ENCODE results near the gene AKT1.

Gene AKT1

GRCh38 chr14:104773505-104774452 is 21.8 kb downstream of the AKT1 start:
- no peak overlapping the region for H3K4me3 ChIP-seq (ENCODE audit: low read length)
- H3K27me3 ChIP-seq (ENCODE audit: insufficient read depth, low read length), result no peaks in the 10 kb centered on the region
- peaks cover 3% of the 10 kb centered on the region; the same call in 1 of the 2 replicates for H3K4me1 ChIP-seq (ENCODE audit: insufficient read depth, low read length)
- WGBS, result 93% methylated on average over 46 of the region's 46 CpGs
- H3K9me3 ChIP-seq (ENCODE audit: insufficient read depth, low read depth, low read length), result 0 out of 2 replicates have a peak, but pooled peaks cover 3% of the 10 kb centered on the region
- H3K9ac ChIP-seq (ENCODE audit: low read depth, low read length), result no peak overlapping the region
- H3K27ac ChIP-seq (ENCODE audit: low read depth, low read length), result no peak overlapping the region
- H3K36me3 ChIP-seq (ENCODE audit: insufficient read depth, low read length), result peaks cover 47% of the 10 kb centered on the region

GRCh38 chr14:104772707-104773504 is 22.6 kb downstream of the AKT1 start:
- Histone ChIP-seq H3K4me3 (ENCODE audit: low read length) (no peak overlapping the region), H3K27me3 (ENCODE audit: insufficient read depth, low read length) (no peaks in the 10 kb centered on the region), H3K9ac (ENCODE audit: low read depth, low read length) (no peak overlapping the region), H3K9me3 (ENCODE audit: insufficient read depth, low read depth, low read length) (0 out of 2 replicates have a peak, but pooled peaks cover 3% of the 10 kb centered on the region), H3K27ac (ENCODE audit: low read depth, low read length) (no peak overlapping the region), H3K36me3 (ENCODE audit: insufficient read depth, low read length) (peaks cover 47% of the 10 kb centered on the region), H3K4me1 (ENCODE audit: insufficient read depth, low read length) (peaks cover 5% of the 10 kb centered on the region; the same call in 1 of the 2 replicates)
- 97% methylated on average over 38 of the region's 38 CpGs for WGBS

GRCh38 chr14:104771918-104772706 is 23.4 kb downstream of the AKT1 start:
- H3K36me3 ChIP-seq (ENCODE audit: insufficient read depth, low read length), result peaks cover 47% of the 10 kb centered on the region
- H3K27me3 ChIP-seq (ENCODE audit: insufficient read depth, low read length), result no peaks in the 10 kb centered on the region
- WGBS, result 95% methylated on average over 34 of the region's 34 CpGs
- H3K4me3 ChIP-seq (ENCODE audit: low read length), result no peak overlapping the region
- H3K9ac ChIP-seq (ENCODE audit: low read depth, low read length), result no peak overlapping the region
- H3K4me1 ChIP-seq (ENCODE audit: insufficient read depth, low read length), result peaks cover 5% of the 10 kb centered on the region; the same call in 1 of the 2 replicates
- H3K9me3 ChIP-seq (ENCODE audit: insufficient read depth, low read depth, low read length), result 0 out of 2 replicates have a peak, but pooled peaks cover 3% of the 10 kb centered on the region
- no peak overlapping the region for H3K27ac ChIP-seq (ENCODE audit: low read depth, low read length)

GRCh38 chr14:104771374-104771773 is 24.2 kb downstream of the AKT1 start:
- Histone ChIP-seq H3K27me3 (ENCODE audit: insufficient read depth, low read length) (no peaks in the 10 kb centered on the region), H3K4me1 (ENCODE audit: insufficient read depth, low read length) (peaks cover 5% of the 10 kb centered on the region; the same call in 1 of the 2 replicates), H3K36me3 (ENCODE audit: insufficient read depth, low read length) (peaks cover 40% of the 10 kb centered on the region), H3K4me3 (ENCODE audit: low read length) (no peak overlapping the region), H3K9ac (ENCODE audit: low read depth, low read length) (no peak overlapping the region), H3K27ac (ENCODE audit: low read depth, low read length) (no peak overlapping the region), H3K9me3 (ENCODE audit: insufficient read depth, low read depth, low read length) (0 out of 2 replicates have a peak, but pooled peaks cover 3% of the 10 kb centered on the region)
- 95% methylated on average over 4 of the region's 4 CpGs for WGBS

- no peak overlapping the region for H3K4me3 ChIP-seq (ENCODE audit: low read length)
- H3K27me3 ChIP-seq (ENCODE audit: insufficient read depth, low read length), result no peaks in the 10 kb centered on the region
- H3K36me3 ChIP-seq (ENCODE audit: insufficient read depth, low read length), result peaks cover 37% of the 10 kb centered on the region
- WGBS, result 83% methylated on average over 5 of the region's 5 CpGs
- H3K27ac ChIP-seq (ENCODE audit: low read depth, low read length), result no peak overlapping the region
- H3K9me3 ChIP-seq (ENCODE audit: insufficient read depth, low read depth, low read length), result 0 out of 2 replicates have a peak, but pooled peaks cover 3% of the 10 kb centered on the region
- no peak overlapping the region for H3K9ac ChIP-seq (ENCODE audit: low read depth, low read length)
- H3K4me1 ChIP-seq (ENCODE audit: insufficient read depth, low read length), result peaks cover 5% of the 10 kb centered on the region; the same call in 1 of the 2 replicates
These were observed 24.7 kb downstream of the AKT1 start for GRCh38 chr14:104770851-104771272.

GRCh38 chr14:104770072-104770579 is 25.4 kb downstream of the AKT1 start:
- Histone ChIP-seq H3K27ac (ENCODE audit: low read depth, low read length) (no peak overlapping the region), H3K9ac (ENCODE audit: low read depth, low read length) (no peak overlapping the region), H3K36me3 (ENCODE audit: insufficient read depth, low read length) (peaks cover 35% of the 10 kb centered on the region), H3K4me1 (ENCODE audit: insufficient read depth, low read length) (peaks cover 5% of the 10 kb centered on the region; the same call in 1 of the 2 replicates), H3K27me3 (ENCODE audit: insufficient read depth, low read length) (no peaks in the 10 kb centered on the region), H3K9me3 (ENCODE audit: insufficient read depth, low read depth, low read length) (0 out of 2 replicates have a peak, but pooled peaks cover 3% of the 10 kb centered on the region), H3K4me3 (ENCODE audit: low read length) (no peak overlapping the region)
- 93% methylated on average over 24 of the region's 24 CpGs for WGBS

GRCh38 chr14:104769324-104770071 is 26.1 kb downstream of the AKT1 start:
- Histone ChIP-seq H3K36me3 (ENCODE audit: insufficient read depth, low read length) (peaks cover 30% of the 10 kb centered on the region), H3K9me3 (ENCODE audit: insufficient read depth, low read depth, low read length) (0 out of 2 replicates have a peak, but pooled peaks cover 3% of the 10 kb centered on the region), H3K4me3 (ENCODE audit: low read length) (no peak overlapping the region), H3K9ac (ENCODE audit: low read depth, low read length) (no peak overlapping the region), H3K27ac (ENCODE audit: low read depth, low read length) (no peak overlapping the region), H3K4me1 (ENCODE audit: insufficient read depth, low read length) (peaks cover 5% of the 10 kb centered on the region; the same call in 1 of the 2 replicates), H3K27me3 (ENCODE audit: insufficient read depth, low read length) (no peaks in the 10 kb centered on the region)
- WGBS, result 89% methylated on average over 18 of the region's 18 CpGs

GRCh38 chr14:104768437-104769323 is 26.9 kb downstream of the AKT1 start:
- H3K27me3 ChIP-seq (ENCODE audit: insufficient read depth, low read length), result no peaks in the 10 kb centered on the region
- peaks cover 29% of the 10 kb centered on the region for H3K36me3 ChIP-seq (ENCODE audit: insufficient read depth, low read length)
- H3K9me3 ChIP-seq (ENCODE audit: insufficient read depth, low read depth, low read length), result 0 out of 2 replicates have a peak, but pooled peaks cover 3% of the 10 kb centered on the region
- H3K4me3 ChIP-seq (ENCODE audit: low read length), result peak overlapping the region; percentile 24; the same call in 1 of the 2 replicates
- no peak overlapping the region for H3K27ac ChIP-seq (ENCODE audit: low read depth, low read length)
- H3K9ac ChIP-seq (ENCODE audit: low read depth, low read length), result peak overlapping the region; percentile 29; the same call in 1 of the 2 replicates
- H3K4me1 ChIP-seq (ENCODE audit: insufficient read depth, low read length), result peaks cover 5% of the 10 kb centered on the region; the same call in 1 of the 2 replicates
- 23% methylated on average over 25 of the region's 25 CpGs for WGBS

GRCh38 chr14:104767634-104767918 is 28.0 kb downstream of the AKT1 start:
- 89% methylated on average over 5 of the region's 5 CpGs for WGBS
- Histone ChIP-seq H3K9me3 (ENCODE audit: insufficient read depth, low read depth, low read length) (0 out of 2 replicates have a peak, but pooled peaks cover 3% of the 10 kb centered on the region), H3K4me3 (ENCODE audit: low read length) (no peak overlapping the region), H3K27ac (ENCODE audit: low read depth, low read length) (no peak overlapping the region), H3K4me1 (ENCODE audit: insufficient read depth, low read length) (peaks cover 5% of the 10 kb centered on the region; the same call in 1 of the 2 replicates), H3K27me3 (ENCODE audit: insufficient read depth, low read length) (no peaks in the 10 kb centered on the region), H3K36me3 (ENCODE audit: insufficient read depth, low read length) (peaks cover 21% of the 10 kb centered on the region), H3K9ac (ENCODE audit: low read depth, low read length) (no peak overlapping the region)
